Measurements from ENCODE around the gene CLEC2D. TPM values are rescaled to one million over a fixed set of nuclear protein-coding genes. Genes with fewer than 3 reads are reported as not detected.

Gene CLEC2D
- total RNA-seq, 2 experiments from 2014 or later: 56.9 to 146 TPM

DNA sequence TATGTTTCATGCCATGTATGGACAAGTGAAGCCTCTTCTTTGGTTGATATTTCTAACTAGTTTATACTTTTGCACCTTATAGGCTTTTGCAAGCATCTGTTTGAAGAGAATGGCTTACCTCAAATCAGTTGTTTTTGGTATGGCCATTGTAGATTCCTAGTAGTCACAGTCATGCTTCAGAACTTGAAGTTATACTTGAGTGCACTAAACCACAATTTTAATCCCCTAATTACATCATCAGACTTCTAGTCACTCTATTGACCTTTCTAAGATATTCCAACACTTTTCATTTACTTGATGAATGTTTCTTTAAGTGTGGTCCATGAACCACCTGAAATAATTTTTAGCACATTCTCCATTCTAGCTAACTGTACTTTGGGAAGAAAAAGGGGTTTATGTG lies 43.2 kb upstream of the CLEC2D start:
- intact Hi-C loops (cut with micrococcal nuclease; ENCODE audit: unreplicated experiment): no loop called here
- Histone ChIP-seq H3K4me3 (ENCODE audit: low read depth, low read length, poor library complexity, severe bottlenecking) (no peak overlapping the region), H3K27ac (ENCODE audit: low read depth, low read length, poor library complexity, severe bottlenecking) (no peak overlapping the region), H4K20me1 (ENCODE audit: insufficient read depth, low read length) (no peaks in the 10 kb centered on the region), H2AFZ (ENCODE audit: low read length) (no peak overlapping the region), H3K4me2 (ENCODE audit: low read length) (no peak overlapping the region), H3K9me2 (ENCODE audit: insufficient read depth, low read length) (no peaks in the 10 kb centered on the region), H3K9me3 (ENCODE audit: low read length) (peaks cover 27% of the 10 kb centered on the region), H3K36me3 (ENCODE audit: insufficient read depth, low read length) (peaks cover 34% of the 10 kb centered on the region), H3K79me2 (ENCODE audit: insufficient read depth, low read depth, low read length) (no peaks in the 10 kb centered on the region), H3K4me1 (ENCODE audit: insufficient read depth, low read length, poor library complexity, severe bottlenecking) (no peaks in the 10 kb centered on the region)
- TF ChIP-seq CTCF (conservative IDR thresholded peaks at IDR 0.05; ENCODE audit: low read length): no peak
- TF ChIP-seq EZH2phosphoT487 (IDR thresholded peaks at IDR 0.05; ENCODE audit: borderline replicate concordance, low read depth, low read length): no peak
- POLR2A ChIA-PET: no interaction called here
- no TSS peak for BruUV-seq (replicated peaks)
- CTCF ChIA-PET (ENCODE audit: unreplicated experiment): no interaction called here
- no peak for DNase-seq (ENCODE audit: low spot score)

GRCh38 chr12:9626821-9627220 lies 42.7 kb upstream of the CLEC2D start:
- no peak for DNase-seq (ENCODE audit: low spot score)
- H3K4me2 ChIP-seq (ENCODE audit: low read length): no peak overlapping the region
- H3K79me2 ChIP-seq (ENCODE audit: insufficient read depth, low read depth, low read length): no peaks in the 10 kb centered on the region
- no TSS peak for BruUV-seq (replicated peaks)
- no peaks in the 10 kb centered on the region for H3K9me2 ChIP-seq (ENCODE audit: insufficient read depth, low read length)
- H3K9me3 ChIP-seq (ENCODE audit: low read length): peaks cover 25% of the 10 kb centered on the region
- no peaks in the 10 kb centered on the region for H3K4me1 ChIP-seq (ENCODE audit: insufficient read depth, low read length, poor library complexity, severe bottlenecking)
- TF ChIP-seq CTCF (conservative IDR thresholded peaks at IDR 0.05; ENCODE audit: low read length) (no peak), EZH2phosphoT487 (IDR thresholded peaks at IDR 0.05; ENCODE audit: borderline replicate concordance, low read depth, low read length) (no peak)
- POLR2A ChIA-PET: no interaction called here
- CTCF ChIA-PET (ENCODE audit: unreplicated experiment): no interaction called here
- H3K4me3 ChIP-seq (ENCODE audit: low read depth, low read length, poor library complexity, severe bottlenecking): no peak overlapping the region
- no peaks in the 10 kb centered on the region for H4K20me1 ChIP-seq (ENCODE audit: insufficient read depth, low read length)
- H3K27ac ChIP-seq (ENCODE audit: low read depth, low read length, poor library complexity, severe bottlenecking): no peak overlapping the region
- peaks cover 32% of the 10 kb centered on the region for H3K36me3 ChIP-seq (ENCODE audit: insufficient read depth, low read length)
- intact Hi-C loops (cut with micrococcal nuclease; ENCODE audit: unreplicated experiment): no loop called here
- H2AFZ ChIP-seq (ENCODE audit: low read length): no peak overlapping the region

DNA sequence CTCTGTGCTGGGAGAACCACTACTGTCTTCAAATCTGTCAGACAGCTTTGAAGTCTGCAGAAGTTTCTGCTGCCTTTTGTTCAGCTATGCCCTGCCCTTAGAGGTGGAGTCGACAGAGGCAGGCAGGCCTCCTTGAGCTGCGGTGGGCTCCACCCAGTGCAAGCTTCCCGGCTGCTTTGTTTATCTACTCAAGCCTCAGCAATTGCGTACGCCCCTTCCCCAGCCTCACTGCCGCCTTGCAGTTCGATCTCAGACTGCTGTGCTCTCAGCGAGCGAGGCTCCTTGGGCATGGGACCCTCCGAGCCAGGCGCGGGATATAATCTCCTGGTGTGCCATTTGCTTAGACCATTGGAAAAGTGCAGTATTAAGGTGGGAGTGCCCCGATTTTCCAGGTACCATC lies 36.7 kb upstream of the CLEC2D start:
- no peak overlapping the region for H2AFZ ChIP-seq (ENCODE audit: low read length)
- H3K9me3 ChIP-seq (ENCODE audit: low read length): no peaks in the 10 kb centered on the region
- BruUV-seq (replicated peaks): no TSS peak
- TF ChIP-seq CTCF (conservative IDR thresholded peaks at IDR 0.05; ENCODE audit: low read length): no peak
- TF ChIP-seq EZH2phosphoT487 (IDR thresholded peaks at IDR 0.05; ENCODE audit: borderline replicate concordance, low read depth, low read length): no peak
- H3K9me2 ChIP-seq (ENCODE audit: insufficient read depth, low read length): no peaks in the 10 kb centered on the region
- H3K27ac ChIP-seq (ENCODE audit: low read depth, low read length, poor library complexity, severe bottlenecking): no peak overlapping the region
- no peak overlapping the region for H3K4me2 ChIP-seq (ENCODE audit: low read length)
- no peaks in the 10 kb centered on the region for H3K79me2 ChIP-seq (ENCODE audit: insufficient read depth, low read depth, low read length)
- H3K4me1 ChIP-seq (ENCODE audit: insufficient read depth, low read length, poor library complexity, severe bottlenecking): peaks cover 28% of the 10 kb centered on the region
- intact Hi-C loops (cut with micrococcal nuclease; ENCODE audit: unreplicated experiment): loop anchor here (5.0 kb wide), 1 partner anchor 165 kb away; no protein-coding TSS in a partner anchor
- DNase-seq (ENCODE audit: low spot score): no peak
- peaks cover 19% of the 10 kb centered on the region; the same call in 1 of the 2 replicates for H3K36me3 ChIP-seq (ENCODE audit: insufficient read depth, low read length)
- H4K20me1 ChIP-seq (ENCODE audit: insufficient read depth, low read length): no peaks in the 10 kb centered on the region
- H3K4me3 ChIP-seq (ENCODE audit: low read depth, low read length, poor library complexity, severe bottlenecking): no peak overlapping the region
- CTCF ChIA-PET (ENCODE audit: unreplicated experiment): interaction anchor here (1.1 kb wide), 1 partner anchor 75 kb away, joined by 3 read pairs; no protein-coding TSS in a partner anchor
- POLR2A ChIA-PET: no interaction called here

Data from OCI-LY7 (cell line).